ENCODE data around the gene EXT2.

DNA sequence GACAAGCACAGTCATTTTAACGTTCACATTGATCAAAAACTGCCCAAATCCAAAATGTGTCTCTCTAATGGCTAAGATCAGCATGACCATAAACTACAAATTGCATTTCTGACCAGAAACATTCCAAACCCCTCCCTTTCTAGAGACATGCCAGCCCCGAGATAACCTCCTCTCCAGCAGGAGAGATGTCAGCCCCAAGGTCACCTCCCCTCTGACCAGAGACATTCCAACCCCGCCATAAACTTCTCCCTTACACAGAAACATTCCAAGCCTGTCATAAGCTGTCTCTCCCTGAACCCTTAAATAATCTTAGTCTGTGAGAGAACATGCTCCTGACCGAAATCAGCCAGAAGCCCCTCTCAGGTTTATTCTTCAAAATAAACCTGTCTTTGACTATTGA is 6.6 kb upstream of the EXT2 start:
- TF ChIP-seq EZH2 (conservative IDR thresholded peaks at IDR 0.05; ENCODE audit: low read depth, low read length) = no peak
- TF ChIP-seq CHD2 (IDR thresholded peaks at IDR 0.05; ENCODE audit: low read depth, low read length) = no peak
- TF ChIP-seq, protein P1, sequence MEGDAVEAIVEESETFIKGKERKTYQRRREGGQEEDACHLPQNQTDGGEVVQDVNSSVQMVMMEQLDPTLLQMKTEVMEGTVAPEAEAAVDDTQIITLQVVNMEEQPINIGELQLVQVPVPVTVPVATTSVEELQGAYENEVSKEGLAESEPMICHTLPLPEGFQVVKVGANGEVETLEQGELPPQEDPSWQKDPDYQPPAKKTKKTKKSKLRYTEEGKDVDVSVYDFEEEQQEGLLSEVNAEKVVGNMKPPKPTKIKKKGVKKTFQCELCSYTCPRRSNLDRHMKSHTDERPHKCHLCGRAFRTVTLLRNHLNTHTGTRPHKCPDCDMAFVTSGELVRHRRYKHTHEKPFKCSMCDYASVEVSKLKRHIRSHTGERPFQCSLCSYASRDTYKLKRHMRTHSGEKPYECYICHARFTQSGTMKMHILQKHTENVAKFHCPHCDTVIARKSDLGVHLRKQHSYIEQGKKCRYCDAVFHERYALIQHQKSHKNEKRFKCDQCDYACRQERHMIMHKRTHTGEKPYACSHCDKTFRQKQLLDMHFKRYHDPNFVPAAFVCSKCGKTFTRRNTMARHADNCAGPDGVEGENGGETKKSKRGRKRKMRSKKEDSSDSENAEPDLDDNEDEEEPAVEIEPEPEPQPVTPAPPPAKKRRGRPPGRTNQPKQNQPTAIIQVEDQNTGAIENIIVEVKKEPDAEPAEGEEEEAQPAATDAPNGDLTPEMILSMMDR (CRISPR knock-in tag; IDR thresholded peaks at IDR 0.05) = no peak
- TF ChIP-seq, protein P2, sequence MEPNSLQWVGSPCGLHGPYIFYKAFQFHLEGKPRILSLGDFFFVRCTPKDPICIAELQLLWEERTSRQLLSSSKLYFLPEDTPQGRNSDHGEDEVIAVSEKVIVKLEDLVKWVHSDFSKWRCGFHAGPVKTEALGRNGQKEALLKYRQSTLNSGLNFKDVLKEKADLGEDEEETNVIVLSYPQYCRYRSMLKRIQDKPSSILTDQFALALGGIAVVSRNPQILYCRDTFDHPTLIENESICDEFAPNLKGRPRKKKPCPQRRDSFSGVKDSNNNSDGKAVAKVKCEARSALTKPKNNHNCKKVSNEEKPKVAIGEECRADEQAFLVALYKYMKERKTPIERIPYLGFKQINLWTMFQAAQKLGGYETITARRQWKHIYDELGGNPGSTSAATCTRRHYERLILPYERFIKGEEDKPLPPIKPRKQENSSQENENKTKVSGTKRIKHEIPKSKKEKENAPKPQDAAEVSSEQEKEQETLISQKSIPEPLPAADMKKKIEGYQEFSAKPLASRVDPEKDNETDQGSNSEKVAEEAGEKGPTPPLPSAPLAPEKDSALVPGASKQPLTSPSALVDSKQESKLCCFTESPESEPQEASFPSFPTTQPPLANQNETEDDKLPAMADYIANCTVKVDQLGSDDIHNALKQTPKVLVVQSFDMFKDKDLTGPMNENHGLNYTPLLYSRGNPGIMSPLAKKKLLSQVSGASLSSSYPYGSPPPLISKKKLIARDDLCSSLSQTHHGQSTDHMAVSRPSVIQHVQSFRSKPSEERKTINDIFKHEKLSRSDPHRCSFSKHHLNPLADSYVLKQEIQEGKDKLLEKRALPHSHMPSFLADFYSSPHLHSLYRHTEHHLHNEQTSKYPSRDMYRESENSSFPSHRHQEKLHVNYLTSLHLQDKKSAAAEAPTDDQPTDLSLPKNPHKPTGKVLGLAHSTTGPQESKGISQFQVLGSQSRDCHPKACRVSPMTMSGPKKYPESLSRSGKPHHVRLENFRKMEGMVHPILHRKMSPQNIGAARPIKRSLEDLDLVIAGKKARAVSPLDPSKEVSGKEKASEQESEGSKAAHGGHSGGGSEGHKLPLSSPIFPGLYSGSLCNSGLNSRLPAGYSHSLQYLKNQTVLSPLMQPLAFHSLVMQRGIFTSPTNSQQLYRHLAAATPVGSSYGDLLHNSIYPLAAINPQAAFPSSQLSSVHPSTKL (CRISPR knock-in tag; IDR thresholded peaks at IDR 0.05) = no peak
- no peak for TF ChIP-seq KLF16 (CRISPR knock-in tag; IDR thresholded peaks at IDR 0.05)
- TF ChIP-seq, protein P3, sequence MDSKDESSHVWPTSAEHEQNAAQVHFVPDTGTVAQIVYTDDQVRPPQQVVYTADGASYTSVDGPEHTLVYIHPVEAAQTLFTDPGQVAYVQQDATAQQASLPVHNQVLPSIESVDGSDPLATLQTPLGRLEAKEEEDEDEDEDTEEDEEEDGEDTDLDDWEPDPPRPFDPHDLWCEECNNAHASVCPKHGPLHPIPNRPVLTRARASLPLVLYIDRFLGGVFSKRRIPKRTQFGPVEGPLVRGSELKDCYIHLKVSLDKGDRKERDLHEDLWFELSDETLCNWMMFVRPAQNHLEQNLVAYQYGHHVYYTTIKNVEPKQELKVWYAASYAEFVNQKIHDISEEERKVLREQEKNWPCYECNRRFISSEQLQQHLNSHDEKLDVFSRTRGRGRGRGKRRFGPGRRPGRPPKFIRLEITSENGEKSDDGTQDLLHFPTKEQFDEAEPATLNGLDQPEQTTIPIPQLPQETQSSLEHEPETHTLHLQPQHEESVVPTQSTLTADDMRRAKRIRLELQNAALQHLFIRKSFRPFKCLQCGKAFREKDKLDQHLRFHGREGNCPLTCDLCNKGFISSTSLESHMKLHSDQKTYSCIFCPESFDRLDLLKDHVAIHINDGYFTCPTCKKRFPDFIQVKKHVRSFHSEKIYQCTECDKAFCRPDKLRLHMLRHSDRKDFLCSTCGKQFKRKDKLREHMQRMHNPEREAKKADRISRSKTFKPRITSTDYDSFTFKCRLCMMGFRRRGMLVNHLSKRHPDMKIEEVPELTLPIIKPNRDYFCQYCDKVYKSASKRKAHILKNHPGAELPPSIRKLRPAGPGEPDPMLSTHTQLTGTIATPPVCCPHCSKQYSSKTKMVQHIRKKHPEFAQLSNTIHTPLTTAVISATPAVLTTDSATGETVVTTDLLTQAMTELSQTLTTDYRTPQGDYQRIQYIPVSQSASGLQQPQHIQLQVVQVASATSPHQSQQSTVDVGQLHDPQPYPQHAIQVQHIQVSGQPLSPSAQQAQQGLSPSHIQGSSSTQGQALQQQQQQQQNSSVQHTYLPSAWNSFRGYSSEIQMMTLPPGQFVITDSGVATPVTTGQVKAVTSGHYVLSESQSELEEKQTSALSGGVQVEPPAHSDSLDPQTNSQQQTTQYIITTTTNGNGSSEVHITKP (CRISPR knock-in tag; IDR thresholded peaks at IDR 0.05; ENCODE audit: low read depth) = no peak
- TF ChIP-seq U2AF1 (optimal IDR thresholded peaks at IDR 0.05; ENCODE audit: low read depth, low read length) = no peak
